ENCODE data around the gene SVIL.

- TF ChIP-seq ZNF274 (IDR thresholded peaks at IDR 0.05; ENCODE audit: low read depth, low read length) (no peak), YY1 (IDR thresholded peaks at IDR 0.05; ENCODE audit: insufficient read depth, insufficient read length) (no peak)
These were observed 169.4 kb downstream of the SVIL start for GRCh38 chr10:29465384-29465783.
